Neuron (in vitro differentiated cells): ENCODE measurements around the gene CATSPER1.
"Not testable (repeated sequence)": the region's sequence is repeated elsewhere in the genome, so short reads cannot be mapped to it uniquely, and the experiment has no call there.

Source experiments
- H2AFZ ChIP-seq: one replicate; pipeline ENCODE4 v1.6.1; 2013; ENCODE audit warnings: low read depth, mild to moderate bottlenecking, inconsistent platforms, low read length, moderate library complexity
- H3K27me3 ChIP-seq: one replicate; pipeline ENCODE4 v1.6.1; 2013; ENCODE audit warnings: low read length; ENCODE audit not compliant: insufficient read depth
- H3K36me3 ChIP-seq: one replicate; pipeline ENCODE4 v1.6.1; 2013; ENCODE audit warnings: low read length; ENCODE audit not compliant: insufficient read depth
- H3K4me1 ChIP-seq: one replicate; pipeline ENCODE4 v1.6.1; 2013; ENCODE audit warnings: low read length; ENCODE audit not compliant: insufficient read depth
- H3K4me3 ChIP-seq: 2 replicates; pipeline ENCODE4 v1.5.1; 2013; ENCODE audit warnings: mild to moderate bottlenecking, low read length, moderate library complexity
- H3K9me3 ChIP-seq: one replicate; pipeline ENCODE4 v1.6.1; 2013; ENCODE audit warnings: low read length

Gene CATSPER1

GRCh38 chr11:66011785-66012303 is 14.4 kb downstream of the CATSPER1 start, which contains the start of gene CST6:
Gene CST6, plus strand, starts transcription at chr11:66012008. Its CDS starts 37 bp downstream, at chr11:66012045.
- no peaks in the 10 kb centered on the region for H3K36me3 ChIP-seq
- no peaks in the 10 kb centered on the region for H3K4me1 ChIP-seq
- H3K27me3 ChIP-seq, result peaks cover 50% of the 10 kb centered on the region
- no peak within 1 kb of the TSS for H2AFZ ChIP-seq
- no peak within 1 kb of the TSS for H3K4me3 ChIP-seq
- H3K9me3 ChIP-seq, result no peaks in the 10 kb centered on the region

- Histone ChIP-seq H3K4me3 (no peak overlapping the region), H3K4me1 (no peaks in the 10 kb centered on the region), H3K9me3 (no peaks in the 10 kb centered on the region), H2AFZ (no peak overlapping the region), H3K36me3 (no peaks in the 10 kb centered on the region), H3K27me3 (peaks cover 50% of the 10 kb centered on the region)
Observed at GRCh38 chr11:66011239-66011784, 15.0 kb downstream of the CATSPER1 start.

GRCh38 chr11:66010036-66010435 is 16.2 kb downstream of the CATSPER1 start:
- H3K4me1 ChIP-seq, H3K4me3 ChIP-seq, H3K36me3 ChIP-seq, H2AFZ ChIP-seq, H3K9me3 ChIP-seq: not testable (repeated sequence)
- H3K27me3 ChIP-seq, result peaks cover 40% of the 10 kb centered on the region

- peaks cover under 1% of the 10 kb centered on the region for H3K4me1 ChIP-seq
- no peak overlapping the region for H2AFZ ChIP-seq
- peaks cover 17% of the 10 kb centered on the region for H3K36me3 ChIP-seq
- peaks cover 31% of the 10 kb centered on the region for H3K27me3 ChIP-seq
- H3K4me3 ChIP-seq, result no peak overlapping the region
- H3K9me3 ChIP-seq, result no peaks in the 10 kb centered on the region
Observed at GRCh38 chr11:66008468-66009101, 17.7 kb downstream of the CATSPER1 start.

GRCh38 chr11:66008095-66008467 is 18.2 kb downstream of the CATSPER1 start:
- Histone ChIP-seq H3K9me3 (no peaks in the 10 kb centered on the region), H3K27me3 (peaks cover 26% of the 10 kb centered on the region), H3K36me3 (peaks cover 20% of the 10 kb centered on the region), H3K4me1 (peaks cover 5% of the 10 kb centered on the region), H3K4me3 (no peak overlapping the region), H2AFZ (no peak overlapping the region)

- Histone ChIP-seq H2AFZ (no peak overlapping the region), H3K4me1 (peaks cover 8% of the 10 kb centered on the region), H3K27me3 (peaks cover 19% of the 10 kb centered on the region), H3K9me3 (no peaks in the 10 kb centered on the region), H3K36me3 (peaks cover 20% of the 10 kb centered on the region), H3K4me3 (no peak overlapping the region)
Observed at GRCh38 chr11:66007201-66007634, 19.1 kb downstream of the CATSPER1 start.

- no peak overlapping the region for H3K4me3 ChIP-seq
Observed at GRCh38 chr11:66006891-66007176, 19.4 kb downstream of the CATSPER1 start.

GRCh38 chr11:66006134-66006890 is 20.0 kb downstream of the CATSPER1 start:
- H3K27me3 ChIP-seq, result peaks cover 10% of the 10 kb centered on the region
- no peaks in the 10 kb centered on the region for H3K9me3 ChIP-seq
- no peak overlapping the region for H2AFZ ChIP-seq
- peaks cover 20% of the 10 kb centered on the region for H3K36me3 ChIP-seq
- H3K4me3 ChIP-seq, result no peak overlapping the region
- H3K4me1 ChIP-seq, result peaks cover 8% of the 10 kb centered on the region

More at GRCh38 chr11:66006891-66007176, 19.4 kb downstream of the CATSPER1 start:
- Histone ChIP-seq H3K27me3 (peaks cover 15% of the 10 kb centered on the region), H3K36me3 (peaks cover 20% of the 10 kb centered on the region), H2AFZ (no peak overlapping the region), H3K9me3 (no peaks in the 10 kb centered on the region), H3K4me1 (peaks cover 8% of the 10 kb centered on the region)

GRCh38 chr11:66004186-66004585 is 22.1 kb downstream of the CATSPER1 start:
- no peak overlapping the region for H3K4me3 ChIP-seq
- H3K36me3 ChIP-seq, result peaks cover 32% of the 10 kb centered on the region
- no peak overlapping the region for H2AFZ ChIP-seq
- H3K4me1 ChIP-seq, result peaks cover 8% of the 10 kb centered on the region
- no peaks in the 10 kb centered on the region for H3K27me3 ChIP-seq
- H3K9me3 ChIP-seq, result no peaks in the 10 kb centered on the region

- Histone ChIP-seq H3K27me3 (no peaks in the 10 kb centered on the region), H3K36me3 (peaks cover 41% of the 10 kb centered on the region), H3K4me3 (peak overlapping the region; percentile 72), H3K9me3 (no peaks in the 10 kb centered on the region), H2AFZ (no peak overlapping the region), H3K4me1 (peaks cover 8% of the 10 kb centered on the region)
Observed at GRCh38 chr11:66003291-66003690, 23.0 kb downstream of the CATSPER1 start.

GRCh38 chr11:66002648-66003225 is 23.5 kb downstream of the CATSPER1 start:
- H3K36me3 ChIP-seq, result peaks cover 47% of the 10 kb centered on the region

GRCh38 chr11:66001942-66002647 is 24.2 kb downstream of the CATSPER1 start, which contains the start of the genes BANF1 and EIF1AD:
Gene BANF1, plus strand, starts transcription at chr11:66002503. Its CDS starts 748 bp downstream, at chr11:66003251.
Gene EIF1AD, minus strand, starts transcription at chr11:66002157. Its CDS starts 1,768 bp downstream, at chr11:66000389.
- Histone ChIP-seq H3K27me3 (no peaks in the 10 kb centered on the region), H2AFZ (peak within 1 kb of the TSS; percentile 78), H3K4me1 (peaks cover 8% of the 10 kb centered on the region), H3K4me3 (peak within 1 kb of the TSS; percentile 72), H3K36me3 (peaks cover 53% of the 10 kb centered on the region), H3K9me3 (no peaks in the 10 kb centered on the region)

More at GRCh38 chr11:66002648-66003225, 23.5 kb downstream of the CATSPER1 start:
- Histone ChIP-seq H2AFZ (peak overlapping the region; percentile 78), H3K9me3 (no peaks in the 10 kb centered on the region), H3K27me3 (no peaks in the 10 kb centered on the region), H3K4me1 (peaks cover 8% of the 10 kb centered on the region), H3K4me3 (peak overlapping the region; percentile 72)
